HUES64 (cell line): Measurements from ENCODE around the gene RGL3.
"Not testable (repeated sequence)": the region's sequence is repeated elsewhere in the genome, so short reads cannot be mapped to it uniquely, and the experiment has no call there.

Experiments used
- H3K27ac ChIP-seq: 2 replicates; pipeline ENCODE4 v1.7.0; 2013; ENCODE audit warnings: low read depth, low read length, inconsistent platforms
- H3K27me3 ChIP-seq: 2 replicates; pipeline ENCODE4 v1.6.1; 2013; ENCODE audit warnings: mild to moderate bottlenecking, low read length; ENCODE audit not compliant: insufficient read depth
- H3K36me3 ChIP-seq: 2 replicates; pipeline ENCODE4 v1.6.1; 2013; ENCODE audit warnings: mild to moderate bottlenecking, low read length; ENCODE audit not compliant: insufficient read depth
- H3K4me1 ChIP-seq: 2 replicates; pipeline ENCODE4 v1.6.1; 2013; ENCODE audit warnings: mild to moderate bottlenecking, low read length, moderate library complexity; ENCODE audit not compliant: insufficient read depth
- H3K4me3 ChIP-seq: 2 replicates; pipeline ENCODE4 v1.5.1; 2013; ENCODE audit warnings: mild to moderate bottlenecking, low read length, moderate library complexity
- H3K9ac ChIP-seq: 2 replicates; pipeline ENCODE4 v1.6.1; 2013; ENCODE audit warnings: mild to moderate bottlenecking, low read depth, low read length
- H3K9me3 ChIP-seq: 2 replicates; pipeline ENCODE4 v1.6.1; 2013; ENCODE audit warnings: low read depth, low read length; ENCODE audit not compliant: insufficient read depth
- WGBS: fragments of 150-250, 120-280 bp; methylation state at CpG from one replicate; pipeline ENCODE4 v1.1.7; 2013; ENCODE audit warnings: missing lambda C conversion rate; 5-methylcytosine and 5-hydroxymethylcytosine counted together

The RGL3 gene

GRCh38 chr19:11379269-11379845 lies 39.8 kb downstream of the RGL3 start:
- H3K9me3 ChIP-seq, H3K4me1 ChIP-seq, H3K27ac ChIP-seq, H3K9ac ChIP-seq, H3K4me3 ChIP-seq, H3K36me3 ChIP-seq: not testable (repeated sequence)
- H3K27me3 ChIP-seq = peaks cover 13% of the 10 kb centered on the region; the same call in 1 of the 2 replicates
- whole genome bisulfite sequencing = 91% methylated on average over 14 of the region's 14 CpGs

DNA sequence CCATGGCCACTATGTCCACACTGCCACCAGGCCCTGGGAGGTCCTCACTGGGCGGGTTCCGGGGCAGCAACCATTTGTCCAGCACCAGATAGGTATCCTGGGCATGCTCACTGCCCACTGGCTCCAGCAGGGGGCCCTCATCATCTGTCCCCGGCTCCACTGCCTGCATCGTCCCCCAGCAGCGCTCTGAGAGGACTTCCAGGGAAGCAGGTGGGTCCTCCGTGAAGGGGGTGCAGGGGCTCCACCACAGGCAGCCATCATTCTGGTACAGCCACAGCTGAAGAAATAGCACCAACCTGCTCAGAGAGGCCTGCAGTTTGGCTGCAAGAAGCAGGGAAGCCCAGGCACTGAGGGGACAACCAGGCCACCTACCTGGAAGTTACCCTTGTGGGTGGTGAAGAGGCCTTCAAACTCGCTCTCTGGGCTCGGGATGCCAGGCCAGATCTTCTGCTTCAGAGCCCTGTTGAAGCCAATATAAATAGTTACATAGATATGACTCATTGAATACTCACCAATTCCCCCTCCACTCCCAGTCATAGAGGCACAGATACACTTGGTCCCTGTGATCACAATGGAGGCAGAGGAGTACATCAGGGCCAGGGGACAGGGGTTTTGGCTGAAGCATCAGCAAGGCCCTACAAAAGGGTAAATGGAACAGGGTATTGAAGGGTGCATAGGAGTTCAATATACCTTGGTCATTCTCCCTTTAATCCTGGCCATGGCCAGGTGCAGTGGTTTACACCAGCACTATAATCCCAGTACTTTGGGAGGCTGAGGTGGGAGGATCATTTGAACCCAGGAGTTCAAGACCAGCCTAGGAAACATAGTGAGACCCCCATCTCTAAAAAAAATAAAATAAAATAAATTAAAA lies 40.6 kb downstream of the RGL3 start:
- no peak overlapping the region for H3K4me3 ChIP-seq
- peaks cover 10% of the 10 kb centered on the region; the same call in 1 of the 2 replicates for H3K27me3 ChIP-seq
- H3K9ac ChIP-seq = no peak overlapping the region
- H3K36me3 ChIP-seq = no peaks in the 10 kb centered on the region
- 70% methylated on average over 8 of the region's 8 CpGs for WGBS
- H3K9me3 ChIP-seq = no peaks in the 10 kb centered on the region
- H3K27ac ChIP-seq = no peak overlapping the region
- peaks cover 3% of the 10 kb centered on the region; the same call in 1 of the 2 replicates for H3K4me1 ChIP-seq

- 96% methylated on average over 3 of the region's 3 CpGs for WGBS
- no peak overlapping the region for H3K27ac ChIP-seq
Measured at GRCh38 chr19:11377756-11378155, 41.4 kb downstream of the RGL3 start.

DNA sequence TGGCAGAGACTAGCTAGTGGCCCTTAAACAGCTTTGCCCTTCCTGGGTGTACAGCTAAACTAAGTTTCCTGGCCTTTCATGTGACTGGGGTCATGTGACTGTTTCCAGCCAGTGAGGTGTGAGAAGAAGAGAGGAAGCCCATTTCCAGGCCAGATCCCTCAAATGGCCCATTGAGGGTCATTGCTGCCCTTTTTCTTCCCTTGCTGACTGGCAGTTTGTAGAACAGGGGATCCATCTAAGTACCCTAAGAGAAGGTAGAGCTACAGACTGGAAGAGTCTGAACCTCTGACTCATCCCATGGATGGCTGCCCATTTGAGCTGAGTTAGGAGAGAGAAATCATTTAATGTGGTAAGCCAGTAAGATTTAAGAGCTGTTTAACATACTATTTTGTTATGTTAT lies 41.9 kb downstream of the RGL3 start:
- no peaks in the 10 kb centered on the region for H3K27me3 ChIP-seq

More at GRCh38 chr19:11377756-11378155, 41.4 kb downstream of the RGL3 start:
- Histone ChIP-seq H3K36me3 (no peaks in the 10 kb centered on the region), H3K4me1 (peaks cover 3% of the 10 kb centered on the region; the same call in 1 of the 2 replicates), H3K27me3 (peaks cover 3% of the 10 kb centered on the region; the same call in 1 of the 2 replicates), H3K9me3 (no peaks in the 10 kb centered on the region), H3K4me3 (no peak overlapping the region), H3K9ac (no peak overlapping the region)

GRCh38 chr19:11375143-11375948 lies 43.8 kb downstream of the RGL3 start:
- H3K9me3 ChIP-seq = no peaks in the 10 kb centered on the region
- H3K27ac ChIP-seq = peak overlapping the region; percentile 22
- H3K4me3 ChIP-seq = peak overlapping the region; percentile 63
- H3K4me1 ChIP-seq = peaks cover 3% of the 10 kb centered on the region; the same call in 1 of the 2 replicates
- H3K27me3 ChIP-seq = no peaks in the 10 kb centered on the region
- H3K36me3 ChIP-seq = no peaks in the 10 kb centered on the region
- 34% methylated on average over 27 of the region's 27 CpGs for WGBS
- peak overlapping the region; percentile 16; the same call in 1 of the 2 replicates for H3K9ac ChIP-seq

More for the DNA sequence above, 41.9 kb downstream of the RGL3 start:
- Histone ChIP-seq H3K4me3 (no peak overlapping the region), H3K27ac (no peak overlapping the region), H3K36me3 (no peaks in the 10 kb centered on the region), H3K9me3 (no peaks in the 10 kb centered on the region), H3K9ac (no peak overlapping the region), H3K4me1 (peaks cover 3% of the 10 kb centered on the region; the same call in 1 of the 2 replicates)

- peaks cover 3% of the 10 kb centered on the region; the same call in 1 of the 2 replicates for H3K4me1 ChIP-seq
- peak within 1 kb of the TSS; percentile 63 for H3K4me3 ChIP-seq
- WGBS = under 1% methylated on average over 44 of the region's 44 CpGs
- H3K9ac ChIP-seq = peak within 1 kb of the TSS; percentile 84
- no peaks in the 10 kb centered on the region for H3K9me3 ChIP-seq
- peak within 1 kb of the TSS; percentile 87 for H3K27ac ChIP-seq
- no peaks in the 10 kb centered on the region for H3K36me3 ChIP-seq
- no peaks in the 10 kb centered on the region for H3K27me3 ChIP-seq
Measured at GRCh38 chr19:11374433-11375142, 44.5 kb downstream of the RGL3 start, which contains the start of gene SWSAP1. Gene SWSAP1, plus strand, starts transcription at chr19:11374666. Its CDS starts 15 bp downstream, at chr19:11374681.

- H3K9ac ChIP-seq = no peak overlapping the region
- 75% methylated on average over 11 of the region's 11 CpGs for WGBS
- peak overlapping the region; percentile 63 for H3K4me3 ChIP-seq
- no peaks in the 10 kb centered on the region for H3K27me3 ChIP-seq
- H3K9me3 ChIP-seq = no peaks in the 10 kb centered on the region
- peaks cover 3% of the 10 kb centered on the region; the same call in 1 of the 2 replicates for H3K4me1 ChIP-seq
- H3K36me3 ChIP-seq = no peaks in the 10 kb centered on the region
- no peak overlapping the region for H3K27ac ChIP-seq
Measured at GRCh38 chr19:11373885-11374432, 45.2 kb downstream of the RGL3 start.

DNA sequence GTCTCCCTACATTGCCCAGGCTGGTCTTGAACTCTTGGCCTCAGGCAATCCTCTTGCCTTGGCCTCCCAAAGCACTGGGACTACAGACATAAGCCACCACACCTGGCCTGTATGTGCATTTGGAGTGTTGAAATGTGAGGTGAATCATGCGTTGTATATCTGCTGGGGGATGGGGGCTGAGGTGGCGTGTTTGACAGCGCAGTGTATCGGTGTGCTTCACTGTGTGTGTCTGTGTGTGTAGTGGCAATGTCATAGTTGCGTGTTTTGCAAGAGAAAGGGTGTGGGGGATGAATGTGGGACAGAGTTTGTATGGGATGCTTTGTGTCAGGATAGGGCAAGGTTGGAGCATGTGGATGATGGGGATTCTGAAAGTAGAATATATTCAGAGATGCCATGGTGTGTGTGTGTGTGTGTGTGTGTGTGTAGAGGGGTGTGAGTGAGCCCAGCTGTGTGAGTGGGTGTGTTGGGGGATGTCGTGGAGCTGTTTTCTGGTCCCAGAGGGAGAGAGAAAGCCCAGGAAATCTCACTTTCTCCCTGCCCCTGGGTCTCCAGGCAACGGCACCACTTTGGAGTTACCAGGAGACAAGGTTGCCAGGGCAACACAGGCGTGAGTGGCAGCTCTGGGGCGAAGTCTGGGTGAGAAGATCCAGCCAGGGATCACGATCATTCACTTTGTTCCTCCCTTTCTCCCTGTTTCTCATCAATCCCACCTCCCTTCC lies 45.8 kb downstream of the RGL3 start:
- H3K36me3 ChIP-seq = no peaks in the 10 kb centered on the region
- no peak overlapping the region for H3K4me3 ChIP-seq
- H3K9me3 ChIP-seq = no peaks in the 10 kb centered on the region
- H3K27ac ChIP-seq = no peak overlapping the region
- H3K27me3 ChIP-seq = no peaks in the 10 kb centered on the region
- WGBS = 66% methylated on average over 10 of the region's 10 CpGs
- H3K4me1 ChIP-seq = peaks cover 3% of the 10 kb centered on the region; the same call in 1 of the 2 replicates
- no peak overlapping the region for H3K9ac ChIP-seq

DNA sequence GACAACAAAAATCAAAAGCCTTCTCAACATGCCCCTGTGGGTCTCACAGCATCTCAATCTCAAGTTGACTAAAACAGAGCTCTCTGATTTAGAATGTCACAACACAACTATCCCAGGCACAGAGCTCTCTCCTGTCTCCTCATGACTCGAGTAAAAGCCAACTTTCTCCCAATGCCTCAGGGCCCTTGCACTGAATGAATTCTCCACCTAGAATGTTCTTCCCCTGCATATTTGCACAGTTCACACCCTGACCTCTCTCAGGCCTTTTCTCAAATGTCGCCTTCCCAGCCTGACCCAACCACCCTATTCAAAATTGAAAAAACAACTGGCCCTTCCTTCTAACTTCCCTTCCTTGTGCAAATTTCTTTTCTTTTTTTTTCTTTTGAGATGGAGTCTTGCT lies 48.4 kb downstream of the RGL3 start:
- no peak overlapping the region for H3K4me3 ChIP-seq
- 91% methylated on average over 2 of the region's 2 CpGs for WGBS
- H3K36me3 ChIP-seq = peaks cover 7% of the 10 kb centered on the region; the same call in 1 of the 2 replicates
- H3K9ac ChIP-seq = no peak overlapping the region
- H3K4me1 ChIP-seq = peaks cover 3% of the 10 kb centered on the region; the same call in 1 of the 2 replicates
- H3K27me3 ChIP-seq = no peaks in the 10 kb centered on the region
- H3K9me3 ChIP-seq = no peaks in the 10 kb centered on the region
- no peak overlapping the region for H3K27ac ChIP-seq

DNA sequence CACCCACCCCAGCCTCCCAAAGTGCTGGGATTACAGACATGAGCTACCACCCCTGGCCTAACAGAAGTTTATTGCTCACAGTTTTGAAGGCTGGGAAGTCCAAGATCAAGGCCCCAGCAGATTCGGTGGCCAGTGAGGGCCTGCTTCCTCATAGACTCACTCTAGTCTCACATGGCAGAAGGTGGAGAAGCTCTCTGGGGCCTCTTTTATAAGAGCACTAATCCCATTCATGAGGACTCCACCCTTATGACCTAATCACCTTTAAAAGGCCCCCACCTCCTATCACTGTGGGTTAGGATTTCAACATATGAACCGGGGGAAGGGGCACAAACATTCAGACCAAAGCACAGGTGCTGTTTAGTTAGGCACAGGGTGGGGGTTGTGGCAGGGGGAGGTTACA lies 51.6 kb downstream of the RGL3 start:
- peaks cover 7% of the 10 kb centered on the region; the same call in 1 of the 2 replicates for H3K36me3 ChIP-seq
- no peaks in the 10 kb centered on the region for H3K4me1 ChIP-seq
- no peak overlapping the region for H3K4me3 ChIP-seq
- no peak overlapping the region for H3K27ac ChIP-seq
- 96% methylated on average over 1 of the region's 2 CpGs for WGBS
- H3K27me3 ChIP-seq = no peaks in the 10 kb centered on the region
- H3K9me3 ChIP-seq = no peaks in the 10 kb centered on the region
- H3K9ac ChIP-seq = no peak overlapping the region
